Adrenal gland (tissue), 5 donors: ENCODE measurements around the gene RIC8B.

Source experiments
- POLR2A ChIP-seq, 2 donors: fragments of 450-650 bp; IDR thresholded peaks; one replicate each; pipeline ENCODE4 v1.6.1; 2017; ENCODE audit warnings: antibody characterized with exemption in 2 of 2, mild to moderate bottlenecking in 2 of 2, moderate library complexity in 1 of 2
- TF ChIP-seq, protein P1 (sequence below), 6 experiments: fragments of 450-650 bp in 4 of 6; fragments of 200-600 bp in 2 of 6; sonication (generic) in 1 of 6; IDR thresholded peaks; 1 replicate in 5 of 6; 2 replicates in 1 of 6; pipeline versions ENCODE4 v1.5.1 to v1.8.0; 2016 to 2021; ENCODE audit warnings: antibody characterized with exemption in 6 of 6, mild to moderate bottlenecking in 2 of 6, moderate library complexity in 1 of 6
- donor health status: DM: no; HTN: no; CAD: no.

DNA sequence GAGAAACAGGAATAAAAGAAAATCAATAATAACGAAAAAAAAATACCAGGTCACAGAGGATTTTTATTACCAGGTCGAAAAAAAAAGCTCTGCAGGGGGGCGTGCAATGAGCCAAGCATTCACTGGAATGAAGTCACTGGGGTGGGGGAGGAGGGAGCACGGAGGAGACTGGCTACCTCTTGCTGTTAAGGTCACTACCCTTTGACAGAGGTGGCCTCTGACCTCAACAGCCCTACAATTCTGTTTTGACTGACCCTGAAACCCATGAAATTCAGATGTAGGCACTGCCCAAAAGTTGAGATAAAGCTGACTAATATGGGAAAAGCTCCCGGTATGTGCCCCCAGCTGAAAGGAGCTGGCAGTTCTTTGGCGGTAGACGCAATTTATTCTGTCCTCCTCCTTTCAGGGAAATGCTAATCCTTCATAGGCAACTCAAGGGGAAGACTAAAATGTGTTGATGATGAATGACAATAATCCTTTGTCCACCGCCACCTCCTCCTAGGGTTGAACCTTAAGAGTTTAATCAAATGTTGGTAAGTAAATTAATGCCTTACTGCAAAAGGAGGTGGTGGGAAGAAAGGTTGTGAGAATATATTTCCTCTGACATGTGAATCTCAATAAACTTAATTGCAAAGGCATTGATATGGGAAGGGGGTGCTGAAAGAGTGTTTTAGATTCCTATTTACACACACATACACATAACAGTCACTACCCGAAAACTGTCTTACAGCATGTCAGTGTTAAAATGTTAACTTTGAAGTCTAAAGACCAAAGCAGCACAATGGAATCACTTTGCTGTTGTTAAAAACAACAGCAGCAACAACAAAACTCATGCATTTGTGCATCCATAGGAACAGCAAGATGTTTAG, 6.3 kb upstream of the RIC8B start:
- TF ChIP-seq, protein P1, sequence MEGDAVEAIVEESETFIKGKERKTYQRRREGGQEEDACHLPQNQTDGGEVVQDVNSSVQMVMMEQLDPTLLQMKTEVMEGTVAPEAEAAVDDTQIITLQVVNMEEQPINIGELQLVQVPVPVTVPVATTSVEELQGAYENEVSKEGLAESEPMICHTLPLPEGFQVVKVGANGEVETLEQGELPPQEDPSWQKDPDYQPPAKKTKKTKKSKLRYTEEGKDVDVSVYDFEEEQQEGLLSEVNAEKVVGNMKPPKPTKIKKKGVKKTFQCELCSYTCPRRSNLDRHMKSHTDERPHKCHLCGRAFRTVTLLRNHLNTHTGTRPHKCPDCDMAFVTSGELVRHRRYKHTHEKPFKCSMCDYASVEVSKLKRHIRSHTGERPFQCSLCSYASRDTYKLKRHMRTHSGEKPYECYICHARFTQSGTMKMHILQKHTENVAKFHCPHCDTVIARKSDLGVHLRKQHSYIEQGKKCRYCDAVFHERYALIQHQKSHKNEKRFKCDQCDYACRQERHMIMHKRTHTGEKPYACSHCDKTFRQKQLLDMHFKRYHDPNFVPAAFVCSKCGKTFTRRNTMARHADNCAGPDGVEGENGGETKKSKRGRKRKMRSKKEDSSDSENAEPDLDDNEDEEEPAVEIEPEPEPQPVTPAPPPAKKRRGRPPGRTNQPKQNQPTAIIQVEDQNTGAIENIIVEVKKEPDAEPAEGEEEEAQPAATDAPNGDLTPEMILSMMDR (IDR thresholded peaks at IDR 0.05) = no peak
- TF ChIP-seq POLR2A (IDR thresholded peaks at IDR 0.05) = no peak
